Loucy (cell line): ENCODE results near the gene SLC46A2.

ENCODE experiments used
- H2AFZ ChIP-seq: fragments of 200-600 bp; sonication (generic); 2 replicates; pipeline ENCODE4 v1.6.0; 2016; ENCODE audit warnings: antibody characterized with exemption, mild to moderate bottlenecking, low read length, moderate library complexity
- H3F3A ChIP-seq: fragments of 200-600 bp; 2 replicates; pipeline ENCODE4 v1.6.0; 2016; ENCODE audit warnings: antibody characterized with exemption, low read depth, mild to moderate bottlenecking
- H3K27me3 ChIP-seq: fragments of 200-600 bp; sonication (generic); 2 replicates; pipeline ENCODE4 v1.6.1; 2014; ENCODE audit warnings: low read length, mild to moderate bottlenecking; ENCODE audit not compliant: insufficient read depth, poor library complexity, severe bottlenecking
- H3K36me3 ChIP-seq: fragments of 200-600 bp; sonication (generic); 2 replicates; pipeline ENCODE4 v1.6.1; 2016; ENCODE audit warnings: low read length; ENCODE audit not compliant: insufficient read depth
- H3K4me1 ChIP-seq: fragments of 200-600 bp; sonication (generic); 2 replicates; pipeline ENCODE4 v1.5.1; 2014; ENCODE audit warnings: low read length, mild to moderate bottlenecking; ENCODE audit not compliant: insufficient read depth, poor library complexity, severe bottlenecking
- H3K4me2 ChIP-seq: fragments of 200-600 bp; sonication (generic); 2 replicates; pipeline ENCODE4 v1.6.0; 2014; ENCODE audit warnings: antibody characterized with exemption, low read length, low read depth, mild to moderate bottlenecking; ENCODE audit not compliant: poor library complexity, severe bottlenecking
- H3K4me3 ChIP-seq: fragments of 200-600 bp; sonication (generic); 2 replicates; pipeline ENCODE4 v1.5.1; 2014; ENCODE audit warnings: low read length, mild to moderate bottlenecking, mixed read lengths; ENCODE audit not compliant: poor library complexity, severe bottlenecking
- H3K79me2 ChIP-seq: fragments of 200-600 bp; sonication (generic); 2 replicates; pipeline ENCODE4 v1.6.1; 2014; ENCODE audit warnings: low read length; ENCODE audit not compliant: insufficient read depth
- H3K9ac ChIP-seq: fragments of 200-600 bp; sonication (generic); 2 replicates; pipeline ENCODE4 v1.6.0; 2014; ENCODE audit warnings: mild to moderate bottlenecking, low read depth, low read length, moderate library complexity; ENCODE audit not compliant: poor library complexity, severe bottlenecking
- H3K9me2 ChIP-seq: fragments of 200-600 bp; sonication (generic); replicated peaks from 2 replicates; pipeline ENCODE4 v1.6.1; 2016; ENCODE audit warnings: low read depth, low read length, mixed read lengths
- H3K9me3 ChIP-seq: fragments of 200-600 bp; sonication (generic); 2 replicates; pipeline ENCODE4 v1.6.1; 2014; ENCODE audit warnings: mild to moderate bottlenecking, antibody characterized with exemption, low read length, low read depth; ENCODE audit not compliant: insufficient read depth
- H4K20me1 ChIP-seq: fragments of 200-600 bp; sonication (generic); 2 replicates; pipeline ENCODE4 v1.6.0; 2014; ENCODE audit warnings: antibody characterized with exemption, low read length, mild to moderate bottlenecking; ENCODE audit not compliant: insufficient read depth, poor library complexity, severe bottlenecking
- CTCF ChIP-seq: fragments of 200-600 bp; sonication (generic); conservative IDR thresholded peaks from 2 replicates; pipeline ENCODE4 v1.5.1; 2014; ENCODE audit warnings: mild to moderate bottlenecking, antibody characterized with exemption, low read length
- EZH2phosphoT487 ChIP-seq: fragments of 200-600 bp; IDR thresholded peaks from 2 replicates; pipeline ENCODE4 v1.6.1; 2018; ENCODE audit warnings: antibody characterized with exemption, mild to moderate bottlenecking, moderate library complexity, borderline replicate concordance

The SLC46A2 gene

GRCh38 chr9:112856843-112857242 is 33.8 kb downstream of the SLC46A2 start:
- Histone ChIP-seq H2AFZ (no peak overlapping the region), H3K4me3 (no peak overlapping the region), H3K9ac (no peak overlapping the region), H3K9me2 (no peaks in the 10 kb centered on the region), H3F3A (no peaks in the 10 kb centered on the region), H3K4me1 (no peaks in the 10 kb centered on the region), H3K9me3 (no peaks in the 10 kb centered on the region), H3K79me2 (no peaks in the 10 kb centered on the region), H3K36me3 (no peaks in the 10 kb centered on the region), H3K4me2 (no peak overlapping the region), H4K20me1 (no peaks in the 10 kb centered on the region), H3K27me3 (no peaks in the 10 kb centered on the region)
- TF ChIP-seq EZH2phosphoT487 (no peak), CTCF (no peak)

GRCh38 chr9:112856200-112856599 is 34.5 kb downstream of the SLC46A2 start:
- Histone ChIP-seq H4K20me1 (no peaks in the 10 kb centered on the region), H2AFZ (no peak overlapping the region), H3K4me2 (no peak overlapping the region), H3K9me3 (no peaks in the 10 kb centered on the region), H3F3A (no peaks in the 10 kb centered on the region), H3K9ac (no peak overlapping the region), H3K4me3 (no peak overlapping the region), H3K36me3 (no peaks in the 10 kb centered on the region), H3K4me1 (no peaks in the 10 kb centered on the region), H3K27me3 (no peaks in the 10 kb centered on the region), H3K79me2 (no peaks in the 10 kb centered on the region), H3K9me2 (no peaks in the 10 kb centered on the region)
- no peak for TF ChIP-seq CTCF
- no peak for TF ChIP-seq EZH2phosphoT487

GRCh38 chr9:112854657-112855056 is 36.0 kb downstream of the SLC46A2 start:
- H3K9ac ChIP-seq = no peak overlapping the region
- no peaks in the 10 kb centered on the region for H3K27me3 ChIP-seq
- H3K4me2 ChIP-seq = no peak overlapping the region
- H3K4me3 ChIP-seq = no peak overlapping the region
- no peaks in the 10 kb centered on the region for H3K9me2 ChIP-seq
- H2AFZ ChIP-seq = no peak overlapping the region
- H3K9me3 ChIP-seq = no peaks in the 10 kb centered on the region
- no peaks in the 10 kb centered on the region for H3K4me1 ChIP-seq
- no peaks in the 10 kb centered on the region for H3F3A ChIP-seq
- no peaks in the 10 kb centered on the region for H3K36me3 ChIP-seq
- no peak for TF ChIP-seq EZH2phosphoT487
- TF ChIP-seq CTCF = no peak
- H3K79me2 ChIP-seq = no peaks in the 10 kb centered on the region
- no peaks in the 10 kb centered on the region for H4K20me1 ChIP-seq
